ENCODE measurements around the gene FOXC2.

GRCh38 chr16:86595983-86596605 lies 29.5 kb downstream of the FOXC2 start:
- TF ChIP-seq, protein P1, sequence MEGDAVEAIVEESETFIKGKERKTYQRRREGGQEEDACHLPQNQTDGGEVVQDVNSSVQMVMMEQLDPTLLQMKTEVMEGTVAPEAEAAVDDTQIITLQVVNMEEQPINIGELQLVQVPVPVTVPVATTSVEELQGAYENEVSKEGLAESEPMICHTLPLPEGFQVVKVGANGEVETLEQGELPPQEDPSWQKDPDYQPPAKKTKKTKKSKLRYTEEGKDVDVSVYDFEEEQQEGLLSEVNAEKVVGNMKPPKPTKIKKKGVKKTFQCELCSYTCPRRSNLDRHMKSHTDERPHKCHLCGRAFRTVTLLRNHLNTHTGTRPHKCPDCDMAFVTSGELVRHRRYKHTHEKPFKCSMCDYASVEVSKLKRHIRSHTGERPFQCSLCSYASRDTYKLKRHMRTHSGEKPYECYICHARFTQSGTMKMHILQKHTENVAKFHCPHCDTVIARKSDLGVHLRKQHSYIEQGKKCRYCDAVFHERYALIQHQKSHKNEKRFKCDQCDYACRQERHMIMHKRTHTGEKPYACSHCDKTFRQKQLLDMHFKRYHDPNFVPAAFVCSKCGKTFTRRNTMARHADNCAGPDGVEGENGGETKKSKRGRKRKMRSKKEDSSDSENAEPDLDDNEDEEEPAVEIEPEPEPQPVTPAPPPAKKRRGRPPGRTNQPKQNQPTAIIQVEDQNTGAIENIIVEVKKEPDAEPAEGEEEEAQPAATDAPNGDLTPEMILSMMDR (IDR thresholded peaks at IDR 0.05), result no peak
- TF ChIP-seq POLR2A (IDR thresholded peaks at IDR 0.05) (no peak), POLR2AphosphoS5 (IDR thresholded peaks at IDR 0.05) (no peak), EP300 (IDR thresholded peaks at IDR 0.05) (no peak)

All from suprapubic skin (tissue), 4 donors.